GM12878 (cell line): ENCODE results near the gene CCR1. TPM values are rescaled to one million over a fixed set of nuclear protein-coding genes. Genes with fewer than 3 reads are reported as not detected.

Experiments used
- ATAC-seq: fragments of 200-7000 bp; cut with Tn5 transposase; 3 replicates; pipeline ENCODE4 v1.9.1; 2020; ENCODE audit warnings: mild to moderate bottlenecking, moderate library complexity
- BruUV-seq: library from RNA; stranded (reverse); fragments of 400-500 nt; replicated peaks from 2 replicates; lab custom pipeline; 2021; lab: Mats Ljungman, UMichigan
- CTCF ChIA-PET: fragments of 300-600 bp; sonication (Branson Sonifier 250); formaldehyde crosslinking; extraction: SDS; loops from one replicate; lab custom pipeline; 2021; ENCODE audit warnings: inconsistent platforms; lab: Yijun Ruan, JAX
- POLR2A ChIA-PET: fragments of 350-600 bp; formaldehyde crosslinking; extraction: SDS; loops from one replicate; lab custom pipeline; 2021; ENCODE audit warnings: inconsistent platforms; lab: Charles Lee
- RAD21 ChIA-PET: fragments of 300-600 bp; sonication (Branson Sonifier 250); formaldehyde crosslinking; loops from one replicate; lab custom pipeline; 2023; ENCODE audit warnings: antibody characterized with exemption; ENCODE audit not compliant: unreplicated experiment; lab: Charles Lee
- SMC1A ChIA-PET: fragments of 300-600 bp; sonication (Branson Sonifier 250); formaldehyde crosslinking; loops from one replicate; lab custom pipeline; 2023; ENCODE audit not compliant: unreplicated experiment, uncharacterized antibody; lab: Charles Lee
- DNase-seq: peaks from one replicate; pipeline ENCODE4 v3.0.0-alpha.2; 2011; ENCODE audit warnings: low read depth, low spot score
- FAIRE-seq: peaks from 3 replicates; lab custom pipeline; 2011; peaks lifted over from hg19 to GRCh38; lab: Jason Lieb, UNC
- H2AFZ ChIP-seq: 2 replicates; pipeline ENCODE4 v1.6.0; 2011; ENCODE audit warnings: low read depth, low read length, control low read depth; ENCODE audit not compliant: control insufficient read depth
- H3K27ac ChIP-seq: 2 replicates; pipeline ENCODE4 v1.5.1; 2011; ENCODE audit warnings: control low read depth; ENCODE audit not compliant: control insufficient read depth, insufficient read depth
- H3K27me3 ChIP-seq, 2 experiments: replicated peaks in 1 of 2; 2 replicates each; pipeline versions ENCODE4 v1.6.0 to v1.6.1; 2011; ENCODE audit warnings: low read length in 1 of 2; ENCODE audit not compliant: control insufficient read depth in 2 of 2, insufficient read depth in 2 of 2
- H3K36me3 ChIP-seq, 2 experiments: 2 replicates each; pipeline ENCODE4 v1.5.1; 2011; ENCODE audit warnings: low read length in 1 of 2; ENCODE audit not compliant: control insufficient read depth in 2 of 2, insufficient read depth in 2 of 2
- H3K4me1 ChIP-seq: 2 replicates; pipeline ENCODE4 v1.6.1; 2011; ENCODE audit warnings: mild to moderate bottlenecking, low read length, moderate library complexity, mixed read lengths; ENCODE audit not compliant: control insufficient read depth, insufficient read depth
- H3K4me2 ChIP-seq: 2 replicates; pipeline ENCODE4 v1.6.0; 2011; ENCODE audit warnings: control low read depth; ENCODE audit not compliant: control insufficient read depth, insufficient read depth
- H3K4me3 ChIP-seq: fragments of 200-600 bp; sonication (generic); 2 replicates; pipeline ENCODE4 v1.5.1; 2016
- H3K79me2 ChIP-seq: 2 replicates; pipeline ENCODE4 v1.6.0; 2011; ENCODE audit warnings: low read length; ENCODE audit not compliant: control insufficient read depth, insufficient read depth
- H3K9ac ChIP-seq: 2 replicates; pipeline ENCODE4 v1.8.0; 2011; ENCODE audit warnings: low read length, control low read depth, mixed read lengths; ENCODE audit not compliant: control insufficient read depth, insufficient read depth
- H3K9me3 ChIP-seq: replicated peaks from 3 replicates; pipeline ENCODE4 v1.5.1; 2011; ENCODE audit warnings: mild to moderate bottlenecking, low read length; ENCODE audit not compliant: control insufficient read depth, insufficient read depth
- H4K20me1 ChIP-seq: 2 replicates; pipeline ENCODE4 v1.6.0; 2011; ENCODE audit not compliant: control insufficient read depth, insufficient read depth
- ATF2 ChIP-seq: IDR thresholded peaks from 2 replicates; pipeline ENCODE4 v1.6.1; 2012; ENCODE audit warnings: low read length, inconsistent platforms
- BCL3 ChIP-seq: IDR thresholded peaks from 2 replicates; pipeline ENCODE4 v1.6.1; 2011; ENCODE audit warnings: borderline replicate concordance, low read depth, mild to moderate bottlenecking, moderate library complexity, low read length; ENCODE audit not compliant: insufficient read depth, poor library complexity, severe bottlenecking
- BHLHE40 ChIP-seq, 2 experiments: fragments of 450-650 bp in 1 of 2; IDR thresholded peaks; 2 replicates each; pipeline ENCODE4 v1.6.1; 2011 to 2017; ENCODE audit warnings: low read depth in 2 of 2, borderline replicate concordance in 1 of 2, improper control_type of control experiment in 1 of 2, low read length in 1 of 2, mild to moderate bottlenecking in 1 of 2
- E4F1 ChIP-seq: fragments of 450-650 bp; IDR thresholded peaks from 2 replicates; pipeline ENCODE4 v1.6.1; 2018; ENCODE audit warnings: borderline replicate concordance, mild to moderate bottlenecking; ENCODE audit not compliant: partially characterized antibody
- EGR1 ChIP-seq, 2 experiments: IDR thresholded peaks; 1 replicate in 1 of 2; 2 replicates in 1 of 2; pipeline ENCODE4 v1.6.1; 2011 to 2012; ENCODE audit warnings: low read depth in 2 of 2, low read length in 2 of 2, borderline replicate concordance in 1 of 2, mild to moderate bottlenecking in 1 of 2, moderate library complexity in 1 of 2
- IKZF2 ChIP-seq, 2 experiments: fragments of 450-650 bp; IDR thresholded peaks; 2 replicates each; pipeline ENCODE4 v1.6.1; 2017; ENCODE audit warnings: mild to moderate bottlenecking in 2 of 2, moderate library complexity in 2 of 2
- MEF2A ChIP-seq: IDR thresholded peaks from 2 replicates; pipeline ENCODE4 v1.6.1; 2011; ENCODE audit warnings: low read depth, mild to moderate bottlenecking, low read length, moderate library complexity; ENCODE audit not compliant: insufficient read depth
- NR2F1 ChIP-seq: fragments of 450-650 bp; conservative IDR thresholded peaks from 2 replicates; pipeline ENCODE4 v1.6.1; 2017; ENCODE audit warnings: mild to moderate bottlenecking
- PBX3 ChIP-seq: IDR thresholded peaks from 2 replicates; pipeline ENCODE4 v1.6.1; 2011; ENCODE audit warnings: mild to moderate bottlenecking, low read depth, low read length, moderate library complexity; ENCODE audit not compliant: insufficient replicate concordance
- POLR2AphosphoS5 ChIP-seq: IDR thresholded peaks from 2 replicates; pipeline ENCODE4 v1.6.1; 2011; ENCODE audit warnings: mild to moderate bottlenecking, low read length, inconsistent platforms
- SIX5 ChIP-seq: IDR thresholded peaks from 2 replicates; pipeline ENCODE4 v1.6.1; 2011; ENCODE audit warnings: mild to moderate bottlenecking, low read depth, low read length, moderate library complexity; ENCODE audit not compliant: severe bottlenecking
- SUZ12 ChIP-seq: fragments of 200-600 bp; sonication (generic); IDR thresholded peaks from one replicate; pipeline ENCODE4 v1.6.1; 2018; ENCODE audit warnings: antibody characterized with exemption, mild to moderate bottlenecking; ENCODE audit not compliant: unreplicated experiment
- ZBTB33 ChIP-seq: fragments of 450-650 bp; IDR thresholded peaks from 2 replicates; pipeline ENCODE4 v1.6.1; 2017; ENCODE audit warnings: mild to moderate bottlenecking
- WGBS: methylation state at CpG from one replicate; pipeline ENCODE4 v1.1.6; 2016; ENCODE audit warnings: low lambda C conversion rate; ENCODE audit not compliant: insufficient replicate concordance, insufficient coverage; ENCODE audit errors: missing lambda C conversion rate; 5-methylcytosine and 5-hydroxymethylcytosine counted together
- in situ Hi-C: fragments of 300-500 bp; cut with MboI; formaldehyde crosslinking; loops from 9 replicates; pipeline ENCODE4 v1.14.3; 2018; ENCODE audit warnings: mixed read lengths
- intact Hi-C: fragments of 100-400 bp; cut with micrococcal nuclease; formaldehyde crosslinking; loops from one replicate; pipeline ENCODE4 v1.14.2; 2022; ENCODE audit not compliant: unreplicated experiment
- polyA plus RNA-seq, 11 experiments: library from polyadenylated mRNA; depleted of rRNA in 4 of 11; unstranded in 6 of 11; stranded (reverse) in 5 of 11; fragments of >200 nt; fragmentation: Nextera tagmentation in 4 of 11; fragmentation: Illumina TruSeq in 1 of 11; extraction: Ambion mirVana in 4 of 11; extraction: Trizol in 1 of 11; gene quantifications; 1 replicate in 1 of 11; 2 replicates in 10 of 11; pipeline versions ENCODE4 v1.2.1 to v1.2.3, GENCODE V29; 2011 to 2016; ENCODE audit warnings: inconsistent platforms in 2 of 11, missing spikeins in 2 of 11, low read depth in 1 of 11
- total RNA-seq, 4 experiments: library from RNA; depleted of rRNA in 3 of 4; stranded (reverse); fragments of >200 nt in 3 of 4; fragmentation: Illumina TruSeq in 1 of 4; extraction: Trizol in 1 of 4; gene quantifications; 2 replicates each; pipeline versions ENCODE4 v1.2.1 to v1.2.3, GENCODE V29; 2013 to 2021

Gene CCR1
- total and polyA plus RNA-seq, 10 of the 15 experiments (the other 5 are each of a cell fraction or from before 2014, with no cell fraction given): 2.3 to 11.0 (median 7.8) TPM

- DNase-seq (no peak), FAIRE-seq (no peak), ATAC-seq (peak; percentile 62)
- H3K4me1 ChIP-seq: peaks cover 35% of the 10 kb centered on the region
- no TSS peak for BruUV-seq
- H3K4me2 ChIP-seq: peak overlapping the region; percentile 27; the same call in 1 of the 2 replicates
- SMC1A ChIA-PET: interaction anchor here (1.4 to 8.0 kb wide), 8 partner anchors 10 to 226 kb away, joined by 4 to 103 read pairs (median 12); partner anchors contain the start of genes CCR1 and CCR5
- intact Hi-C loops: loop anchor here (1.0 to 2.0 kb wide), 3 partner anchors 20 to 180 kb away; partner anchors contain the start of gene CCR1
- POLR2A ChIA-PET: interaction anchor here (0.7 to 2.6 kb wide), 2 partner anchors 20 to 28 kb away, joined by 3 to 10 read pairs; partner anchors contain the start of gene CCR1
- H3K9me3 ChIP-seq: peaks cover 6% of the 10 kb centered on the region; the same call in 2 of the 3 replicates
- no peak overlapping the region for H3K4me3 ChIP-seq
- WGBS: 92% methylated on average over 2 of the region's 2 CpGs
- H3K36me3 ChIP-seq: no peaks in the 10 kb centered on the region
- H3K79me2 ChIP-seq: no peaks in the 10 kb centered on the region
- no peaks in the 10 kb centered on the region for H3K27me3 ChIP-seq
- peak overlapping the region; percentile 4; the same call in 1 of the 2 replicates for H3K9ac ChIP-seq
- in situ Hi-C loops: no loop called here
- H3K27ac ChIP-seq: peak overlapping the region; percentile 71
- CTCF ChIA-PET: interaction anchor here (1.1 to 9.5 kb wide), 6 partner anchors 20 to 191 kb away, joined by 3 to 71 read pairs (median 12); partner anchors contain the start of genes CCR1 and CCR5
- RAD21 ChIA-PET: interaction anchor here (0.9 to 5.5 kb wide), 7 partner anchors 20 to 351 kb away, joined by 3 to 51 read pairs (median 4); partner anchors contain the start of gene CCR1
- no peaks in the 10 kb centered on the region for H4K20me1 ChIP-seq
- H2AFZ ChIP-seq: peak overlapping the region; percentile 20; the same call in 1 of the 2 replicates
- TF ChIP-seq BHLHE40 (IDR thresholded peaks at IDR 0.05; ENCODE audit: borderline replicate concordance in 1 of 2, low read depth in 2 of 2, low read length in 1 of 2) (peak in 1 of 2 experiments; percentile 27; a peak in 1 of 4 replicates), SIX5 (no peak), IKZF2 (IDR thresholded peaks at IDR 0.05) (no peak), ATF2 (no peak), ZBTB33 (no peak), SUZ12 (no peak), E4F1 (no peak), MEF2A (no peak), BCL3 (peak; percentile 14), PBX3 (no peak), NR2F1 (no peak), EGR1 (IDR thresholded peaks at IDR 0.05; ENCODE audit: borderline replicate concordance in 1 of 2, low read depth in 2 of 2, low read length in 2 of 2) (peak in 1 of 2 experiments; percentile 54; a peak in 1 of 3 replicates), POLR2AphosphoS5 (no peak)
Observed at GRCh38 chr3:46187876-46188275, 20.2 kb downstream of the CCR1 start.
